Right lobe of liver (tissue), 4 donors: ENCODE results near the gene NFIB.

Experiments
- POLR2A ChIP-seq: fragments of 450-650 bp; IDR thresholded peaks from one replicate; pipeline ENCODE4 v1.6.1; 2017; ENCODE audit warnings: antibody characterized with exemption, mild to moderate bottlenecking
- TF ChIP-seq, protein P1 (sequence below), 4 donors: fragments of 200-600 bp in 3 of 4; fragments of 450-650 bp in 1 of 4; IDR thresholded peaks; one replicate each; pipeline versions ENCODE4 v1.5.1 to v1.8.0; 2016 to 2022; ENCODE audit warnings: antibody characterized with exemption in 4 of 4, mild to moderate bottlenecking in 2 of 4
- donor health status: DM: no; HTN: no; CAD: no.
- donor health status: DM: no; HTN: no; CAD: no.
- donor health status: DM: no; HTN: yes; CAD: no.

DNA sequence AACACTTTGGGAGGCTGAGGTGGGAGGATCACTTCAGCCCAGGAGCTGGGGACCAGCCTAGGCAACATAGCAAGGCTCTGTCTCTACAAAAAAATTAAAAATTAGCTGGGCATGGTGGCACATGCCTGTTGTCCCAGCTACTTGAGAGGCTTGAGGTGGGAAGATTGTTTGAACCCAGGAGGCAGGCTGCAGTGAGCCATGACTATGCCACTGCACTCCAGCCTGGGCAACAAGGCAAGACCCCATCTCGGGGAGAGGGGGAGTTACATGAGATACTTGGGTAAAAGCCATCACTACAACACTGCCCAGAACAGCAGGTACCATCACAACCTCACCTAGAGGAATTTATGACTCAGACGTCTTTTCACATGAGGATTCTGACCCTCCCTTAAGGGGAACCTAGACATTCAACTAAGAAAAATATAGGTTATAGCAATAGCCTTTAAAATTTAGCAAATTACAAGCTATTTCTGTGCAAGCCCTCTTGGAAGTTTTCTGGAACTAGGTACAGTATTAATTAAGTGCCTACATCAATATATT is 143.5 kb downstream of the NFIB start:
- TF ChIP-seq, protein P1, sequence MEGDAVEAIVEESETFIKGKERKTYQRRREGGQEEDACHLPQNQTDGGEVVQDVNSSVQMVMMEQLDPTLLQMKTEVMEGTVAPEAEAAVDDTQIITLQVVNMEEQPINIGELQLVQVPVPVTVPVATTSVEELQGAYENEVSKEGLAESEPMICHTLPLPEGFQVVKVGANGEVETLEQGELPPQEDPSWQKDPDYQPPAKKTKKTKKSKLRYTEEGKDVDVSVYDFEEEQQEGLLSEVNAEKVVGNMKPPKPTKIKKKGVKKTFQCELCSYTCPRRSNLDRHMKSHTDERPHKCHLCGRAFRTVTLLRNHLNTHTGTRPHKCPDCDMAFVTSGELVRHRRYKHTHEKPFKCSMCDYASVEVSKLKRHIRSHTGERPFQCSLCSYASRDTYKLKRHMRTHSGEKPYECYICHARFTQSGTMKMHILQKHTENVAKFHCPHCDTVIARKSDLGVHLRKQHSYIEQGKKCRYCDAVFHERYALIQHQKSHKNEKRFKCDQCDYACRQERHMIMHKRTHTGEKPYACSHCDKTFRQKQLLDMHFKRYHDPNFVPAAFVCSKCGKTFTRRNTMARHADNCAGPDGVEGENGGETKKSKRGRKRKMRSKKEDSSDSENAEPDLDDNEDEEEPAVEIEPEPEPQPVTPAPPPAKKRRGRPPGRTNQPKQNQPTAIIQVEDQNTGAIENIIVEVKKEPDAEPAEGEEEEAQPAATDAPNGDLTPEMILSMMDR (IDR thresholded peaks at IDR 0.05) = no peak
- TF ChIP-seq POLR2A = no peak
